Tibial artery (tissue), 4 donors: ENCODE data around the gene BMPR2.

Source experiments
- DNase-seq, 2 donors: peaks; one replicate each; pipeline ENCODE4 v3.0.0-alpha.2; 2019
- H3K27ac ChIP-seq, 2 donors: fragments of 200-600 bp; sonication (generic) in 1 of 2; 1 replicate in 1 of 2; 2 replicates in 1 of 2; pipeline ENCODE4 v1.5.1; 2018 to 2019; ENCODE audit warnings: mild to moderate bottlenecking in 1 of 2
- H3K27me3 ChIP-seq, 2 donors: fragments of 200-600 bp; sonication (generic) in 1 of 2; one replicate each; pipeline versions ENCODE4 v1.5.1 to v1.6.0; 2016 to 2019
- H3K36me3 ChIP-seq, 3 donors: fragments of 200-600 bp; sonication (generic) in 2 of 3; one replicate each; pipeline ENCODE4 v1.5.1; 2016 to 2019; ENCODE audit warnings: mild to moderate bottlenecking in 2 of 3
- H3K4me1 ChIP-seq, 4 donors: fragments of 200-600 bp; sonication (generic) in 2 of 4; 1 replicate in 3 of 4; 2 replicates in 1 of 4; pipeline ENCODE4 v1.5.1; 2016 to 2019
- H3K4me3 ChIP-seq, 2 donors: fragments of 200-600 bp; sonication (generic) in 1 of 2; 1 replicate in 1 of 2; 2 replicates in 1 of 2; pipeline ENCODE4 v1.5.1; 2018 to 2019; ENCODE audit warnings: mild to moderate bottlenecking in 2 of 2
- H3K9me3 ChIP-seq, 3 donors: fragments of 200-600 bp; sonication (generic) in 1 of 3; one replicate each; pipeline ENCODE4 v1.5.1; 2016 to 2019
- intact Hi-C: fragments of 100-400 bp; cut with DNase I; formaldehyde crosslinking; loops from one replicate; pipeline ENCODE4 v1.15.0; 2023; ENCODE audit warnings: low total_unique reads
- TF ChIP-seq, protein P1 (sequence below), 2 experiments: fragments of 200-600 bp in 1 of 2; fragments of 450-650 bp in 1 of 2; IDR thresholded peaks; one replicate each; pipeline ENCODE4 v1.5.1; 2017 to 2019; ENCODE audit warnings: antibody characterized with exemption in 2 of 2, mild to moderate bottlenecking in 1 of 2, moderate library complexity in 1 of 2

Gene BMPR2

DNA sequence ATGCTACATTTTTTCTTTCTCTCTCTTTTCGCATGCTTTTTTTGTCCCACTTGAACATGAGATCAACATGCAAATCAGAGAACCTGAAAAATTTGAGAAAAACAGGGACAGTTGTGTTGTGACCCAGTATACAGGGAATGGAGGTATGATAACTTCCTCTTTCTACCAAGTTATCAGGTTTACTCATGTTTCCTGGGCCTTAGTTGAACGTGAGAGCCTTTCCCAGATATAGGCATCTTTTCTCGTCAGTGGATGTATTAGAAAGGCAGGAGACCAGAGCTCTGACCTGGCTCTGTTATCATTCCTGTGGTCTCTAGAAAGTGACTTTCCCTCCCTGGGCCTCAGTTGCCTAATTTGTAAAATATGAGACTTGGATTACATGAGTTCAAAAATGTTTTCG lies 228.6 kb downstream of the BMPR2 start:
- no peak overlapping the region for H3K27ac ChIP-seq
- no peaks in the 10 kb centered on the region for H3K27me3 ChIP-seq
- peaks cover 0 to 2% (median under 1%) of the 10 kb centered on the region in 4 donors for H3K4me1 ChIP-seq
- no peak overlapping the region for H3K4me3 ChIP-seq
- intact Hi-C loops: no loop called here
- TF ChIP-seq, protein P1, sequence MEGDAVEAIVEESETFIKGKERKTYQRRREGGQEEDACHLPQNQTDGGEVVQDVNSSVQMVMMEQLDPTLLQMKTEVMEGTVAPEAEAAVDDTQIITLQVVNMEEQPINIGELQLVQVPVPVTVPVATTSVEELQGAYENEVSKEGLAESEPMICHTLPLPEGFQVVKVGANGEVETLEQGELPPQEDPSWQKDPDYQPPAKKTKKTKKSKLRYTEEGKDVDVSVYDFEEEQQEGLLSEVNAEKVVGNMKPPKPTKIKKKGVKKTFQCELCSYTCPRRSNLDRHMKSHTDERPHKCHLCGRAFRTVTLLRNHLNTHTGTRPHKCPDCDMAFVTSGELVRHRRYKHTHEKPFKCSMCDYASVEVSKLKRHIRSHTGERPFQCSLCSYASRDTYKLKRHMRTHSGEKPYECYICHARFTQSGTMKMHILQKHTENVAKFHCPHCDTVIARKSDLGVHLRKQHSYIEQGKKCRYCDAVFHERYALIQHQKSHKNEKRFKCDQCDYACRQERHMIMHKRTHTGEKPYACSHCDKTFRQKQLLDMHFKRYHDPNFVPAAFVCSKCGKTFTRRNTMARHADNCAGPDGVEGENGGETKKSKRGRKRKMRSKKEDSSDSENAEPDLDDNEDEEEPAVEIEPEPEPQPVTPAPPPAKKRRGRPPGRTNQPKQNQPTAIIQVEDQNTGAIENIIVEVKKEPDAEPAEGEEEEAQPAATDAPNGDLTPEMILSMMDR (IDR thresholded peaks at IDR 0.05): no peak
- no peaks in the 10 kb centered on the region for H3K9me3 ChIP-seq
- no peaks in the 10 kb centered on the region for H3K36me3 ChIP-seq
- no peak for DNase-seq

DNA sequence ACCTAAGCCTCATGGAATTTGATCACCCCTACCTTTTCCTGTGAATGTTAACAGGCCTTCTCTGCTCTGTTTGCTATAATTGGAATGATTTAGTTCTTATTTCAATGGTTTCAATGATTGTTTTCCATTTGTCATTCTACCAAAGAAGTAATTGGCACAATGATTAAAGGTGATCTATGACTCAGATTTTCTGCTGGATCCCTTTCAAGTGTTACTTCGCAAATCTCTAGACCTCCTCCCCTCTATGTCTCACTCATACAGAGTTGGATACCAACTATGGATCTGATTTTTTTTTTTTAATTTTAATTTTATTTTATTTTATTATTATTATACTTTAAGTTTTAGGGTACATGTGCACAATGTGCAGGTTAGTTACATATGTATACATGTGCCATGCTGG lies 229.0 kb downstream of the BMPR2 start:
- intact Hi-C loops: no loop called here
- Histone ChIP-seq H3K4me3 (no peak overlapping the region), H3K27ac (no peak overlapping the region), H3K36me3 (no peaks in the 10 kb centered on the region), H3K9me3 (no peaks in the 10 kb centered on the region), H3K4me1 (peaks cover 0 to 5% (median 2%) of the 10 kb centered on the region in 4 donors), H3K27me3 (no peaks in the 10 kb centered on the region)
- no peak for DNase-seq
- TF ChIP-seq, protein P1 (IDR thresholded peaks at IDR 0.05): no peak

DNA sequence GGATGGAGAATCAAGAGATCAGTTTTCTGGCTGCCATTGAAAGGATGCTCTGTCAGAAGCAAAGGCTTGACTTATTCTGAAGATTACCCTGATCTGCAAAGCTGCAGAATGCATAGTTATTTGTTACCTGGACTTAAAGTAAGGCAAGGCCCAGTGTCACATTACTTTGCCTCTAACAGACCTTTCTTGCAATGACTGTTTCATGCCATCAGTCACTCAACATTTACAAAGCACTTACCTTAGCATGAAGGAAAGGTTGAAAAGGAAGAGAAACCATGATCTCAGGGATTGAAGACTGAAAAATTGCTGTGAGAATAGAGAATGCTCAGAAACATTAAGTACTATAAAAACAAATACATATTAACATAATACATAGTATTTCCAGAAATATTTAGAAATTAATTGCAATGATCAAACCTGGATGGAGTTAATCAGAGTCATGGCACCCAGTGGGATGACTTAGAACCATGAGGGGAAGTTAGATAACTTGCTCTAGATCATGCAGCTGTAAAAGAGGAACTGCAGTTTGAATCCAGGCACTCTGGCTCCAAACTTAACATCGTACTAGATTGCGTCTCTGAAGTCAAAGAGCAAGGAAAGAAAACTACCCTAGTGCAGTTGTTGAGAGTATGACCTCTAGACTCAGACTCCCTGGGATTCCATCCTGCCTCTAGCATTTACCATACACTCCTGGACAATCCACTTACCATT lies 232.2 kb downstream of the BMPR2 start:
- Histone ChIP-seq H3K9me3 (no peaks in the 10 kb centered on the region), H3K27ac (no peak overlapping the region), H3K36me3 (no peaks in the 10 kb centered on the region), H3K4me1 (peaks cover 0 to 9% (median 2%) of the 10 kb centered on the region in 4 donors), H3K4me3 (no peak overlapping the region), H3K27me3 (no peaks in the 10 kb centered on the region)
- TF ChIP-seq, protein P1 (IDR thresholded peaks at IDR 0.05): no peak
- intact Hi-C loops: no loop called here
- DNase-seq: no peak

DNA sequence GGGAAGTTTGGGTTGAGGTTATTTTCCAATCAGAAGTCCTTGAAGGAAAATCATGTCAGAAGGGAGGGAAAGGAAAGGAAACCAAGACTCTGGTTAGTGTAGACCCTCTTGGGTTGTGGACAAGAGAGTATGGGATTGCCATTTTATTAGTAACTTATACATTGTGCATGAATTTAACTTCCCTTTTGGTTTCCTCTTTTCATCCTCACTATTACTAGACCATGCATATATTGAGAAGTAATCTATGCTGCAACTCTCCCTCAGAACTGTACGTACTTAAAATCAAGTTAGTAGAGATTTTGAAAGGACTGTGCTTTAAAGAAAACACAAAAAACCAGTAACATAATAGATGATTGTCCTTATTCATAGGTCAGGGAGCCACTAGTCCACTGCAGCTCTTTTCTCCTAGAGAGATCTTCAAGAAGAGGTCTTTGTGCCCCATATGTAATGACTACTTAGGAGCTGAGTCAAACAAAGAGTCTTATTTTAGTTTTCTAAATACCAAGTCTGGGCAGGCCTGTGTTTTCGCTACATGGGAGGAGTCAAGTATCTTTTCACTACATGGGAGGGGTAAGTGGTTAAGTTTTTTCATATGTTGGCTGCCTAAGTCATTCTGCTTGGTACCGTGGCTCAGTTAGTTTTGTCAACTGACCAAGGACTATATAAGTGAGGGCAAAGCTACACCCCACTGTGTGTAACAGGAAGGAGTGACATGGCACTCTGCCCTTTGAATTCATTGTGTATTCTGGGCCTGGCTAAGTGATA lies 233.4 kb downstream of the BMPR2 start:
- Histone ChIP-seq H3K4me1 (peaks cover 0 to 9% (median 2%) of the 10 kb centered on the region in 4 donors), H3K27ac (no peak overlapping the region), H3K9me3 (no peaks in the 10 kb centered on the region), H3K4me3 (no peak overlapping the region), H3K27me3 (no peaks in the 10 kb centered on the region), H3K36me3 (no peaks in the 10 kb centered on the region)
- TF ChIP-seq, protein P1 (IDR thresholded peaks at IDR 0.05): no peak
- intact Hi-C loops: no loop called here
- DNase-seq: no peak

DNA sequence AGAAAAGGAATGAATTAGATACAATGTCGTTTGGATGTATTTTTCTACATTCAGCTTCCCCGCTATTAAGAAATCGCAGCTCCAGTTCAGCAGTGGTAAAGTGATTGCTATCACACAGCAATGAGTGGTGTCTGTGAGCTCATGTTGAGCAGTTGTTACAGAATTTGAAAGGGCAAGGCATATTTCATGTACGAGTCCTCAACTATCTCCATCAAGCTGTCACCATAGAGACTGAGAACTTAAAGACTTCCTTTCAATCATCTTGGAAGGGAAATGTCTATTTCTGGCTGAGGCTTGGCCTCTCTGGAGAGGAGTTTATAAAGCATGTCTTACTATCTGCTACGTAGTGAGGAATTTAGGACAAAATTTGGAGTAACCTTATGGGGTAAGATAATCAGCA lies 234.3 kb downstream of the BMPR2 start:
- H3K4me1 ChIP-seq: peaks cover 0 to 9% (median 2%) of the 10 kb centered on the region in 4 donors
- no peaks in the 10 kb centered on the region for H3K27me3 ChIP-seq
- TF ChIP-seq, protein P1 (IDR thresholded peaks at IDR 0.05): no peak
- H3K27ac ChIP-seq: no peak overlapping the region
- no peak overlapping the region for H3K4me3 ChIP-seq
- no peaks in the 10 kb centered on the region for H3K9me3 ChIP-seq
- intact Hi-C loops: no loop called here
- no peak for DNase-seq
- no peaks in the 10 kb centered on the region for H3K36me3 ChIP-seq
